Activated CD8-positive, alpha-beta T cell treated with anti-CD3 and anti-CD28 coated beads, Interleukin-2, amount 10 ng/mL, durations not matched to agents 7 days and 5 days (primary cell): ENCODE results near the gene GRM4. TPM values are rescaled to one million over a fixed set of nuclear protein-coding genes. Genes with fewer than 3 reads are reported as not detected.
"Not testable (repeated sequence)": the region's sequence is repeated elsewhere in the genome, so short reads cannot be mapped to it uniquely, and the experiment has no call there.

ENCODE experiments used
- ATAC-seq: fragments of 150-1000 bp; cut with Tn5 transposase; one replicate; pipeline ENCODE4 v1.10.0; 2021; ENCODE audit warnings: moderate library complexity
- CTCF ChIA-PET: fragments of 350-600 bp; sonication (Branson Sonifier 250); formaldehyde crosslinking; loops from one replicate; lab custom pipeline; 2021; ENCODE audit warnings: antibody characterized with exemption; lab: Charles Lee
- POLR2A ChIA-PET: fragments of 350-600 bp; sonication (Branson Sonifier 250); formaldehyde crosslinking; loops from one replicate; lab custom pipeline; 2021; ENCODE audit warnings: antibody characterized with exemption; lab: Charles Lee
- DNase-seq: peaks from one replicate; pipeline ENCODE4 v3.0.0-alpha.2; 2020
- H3K27ac Mint-ChIP-seq: one replicate; pipeline ENCODE4 v1.8.0; 2021; ENCODE audit warnings: mild to moderate bottlenecking, mixed read lengths
- H3K27me3 Mint-ChIP-seq: one replicate; pipeline ENCODE4 v1.8.0; 2021; ENCODE audit warnings: low read depth, mixed read lengths
- H3K36me3 Mint-ChIP-seq: one replicate; pipeline ENCODE4 v1.8.0; 2021; ENCODE audit warnings: low read depth, mixed read lengths
- H3K4me1 Mint-ChIP-seq: one replicate; pipeline ENCODE4 v1.8.0; 2021; ENCODE audit warnings: low read depth, mixed read lengths
- H3K4me3 Mint-ChIP-seq: one replicate; pipeline ENCODE4 v1.8.0; 2021; ENCODE audit warnings: mild to moderate bottlenecking, mixed read lengths
- H3K9me3 Mint-ChIP-seq: one replicate; pipeline ENCODE4 v1.8.0; 2022; ENCODE audit warnings: mixed read lengths; ENCODE audit not compliant: insufficient read depth
- total RNA-seq, 2 experiments: library from RNA; stranded (reverse); gene quantifications; one replicate each; pipeline ENCODE4 v1.2.3, GENCODE V29; 2021

GRM4 gene
- total RNA-seq, 2 experiments from 2014 or later: not detected

GRCh38 chr6:34018961-34019606, 126.8 kb downstream of the GRM4 start:
- POLR2A ChIA-PET: no interaction called here

DNA sequence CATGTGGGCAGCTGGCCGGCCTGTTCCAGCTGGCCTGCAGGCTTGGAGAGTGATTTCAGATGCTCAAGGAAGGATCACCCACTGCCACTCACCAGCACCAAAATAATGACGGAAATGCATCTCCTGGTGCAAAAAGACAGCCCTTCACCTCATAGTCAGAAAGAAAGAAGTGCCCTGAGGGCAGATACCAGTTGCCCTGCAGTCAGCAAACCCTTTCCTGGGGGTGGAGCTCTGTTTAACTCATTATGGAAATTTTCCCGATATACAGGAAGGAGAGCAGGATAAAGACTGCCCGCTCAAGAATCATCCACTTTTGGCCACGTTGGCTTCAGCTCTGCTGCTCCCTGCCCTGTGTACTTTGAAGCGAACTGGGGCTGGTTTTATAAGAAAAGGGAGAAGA, 127.9 kb downstream of the GRM4 start:
- ChIA-PET POLR2A (no interaction called here), CTCF (no interaction called here)
- Mint-ChIP-seq H3K36me3 (no peaks in the 10 kb centered on the region), H3K9me3 (no peaks in the 10 kb centered on the region), H3K4me3 (no peak overlapping the region), H3K27ac (no peak overlapping the region), H3K27me3 (peaks cover 3% of the 10 kb centered on the region), H3K4me1 (no peaks in the 10 kb centered on the region)
- ATAC-seq: no peak
- no peak for DNase-seq

More at GRCh38 chr6:34018961-34019606, 126.8 kb downstream of the GRM4 start:
- no peaks in the 10 kb centered on the region for H3K4me1 Mint-ChIP-seq
- CTCF ChIA-PET: interaction anchor here (1.1 kb wide), 1 partner anchor 247 kb away, joined by 4 read pairs; no protein-coding TSS in a partner anchor
- H3K36me3 Mint-ChIP-seq: no peaks in the 10 kb centered on the region
- ATAC-seq: no peak
- no peak overlapping the region for H3K27ac Mint-ChIP-seq
- no peak overlapping the region for H3K4me3 Mint-ChIP-seq
- no peaks in the 10 kb centered on the region for H3K9me3 Mint-ChIP-seq
- H3K27me3 Mint-ChIP-seq: peaks cover 3% of the 10 kb centered on the region
- no peak for DNase-seq

GRCh38 chr6:34017106-34017805, 128.6 kb downstream of the GRM4 start:
- no peaks in the 10 kb centered on the region for H3K9me3 Mint-ChIP-seq
- DNase-seq (no peak), ATAC-seq (no peak)
- H3K36me3 Mint-ChIP-seq: no peaks in the 10 kb centered on the region
- no peaks in the 10 kb centered on the region for H3K4me1 Mint-ChIP-seq
- no peak overlapping the region for H3K4me3 Mint-ChIP-seq
- CTCF ChIA-PET: no interaction called here
- H3K27ac Mint-ChIP-seq: no peak overlapping the region
- POLR2A ChIA-PET: interaction anchor here (1.2 kb wide), 1 partner anchor 10 kb away, joined by 5 read pairs; no protein-coding TSS in a partner anchor
- peaks cover 3% of the 10 kb centered on the region for H3K27me3 Mint-ChIP-seq

DNA sequence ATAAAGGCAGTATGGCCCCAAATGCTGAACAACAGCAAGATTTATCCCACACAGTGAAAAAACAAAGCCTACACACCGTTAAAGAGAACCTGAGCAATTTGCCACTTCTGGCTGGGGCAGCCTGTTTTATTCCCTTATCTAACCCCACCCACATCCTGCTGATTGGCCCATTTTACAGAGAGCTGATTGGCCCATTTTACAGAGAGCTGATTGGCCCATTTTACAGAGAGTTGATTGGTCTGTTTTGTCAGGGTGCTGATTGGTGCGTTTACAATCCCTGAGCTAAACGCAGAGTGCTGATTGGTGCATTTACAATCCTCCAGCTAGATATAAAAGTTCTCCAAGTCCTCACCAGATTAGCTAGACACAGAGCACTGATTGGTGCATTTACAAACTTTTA, 129.3 kb downstream of the GRM4 start:
- H3K27me3 Mint-ChIP-seq, CTCF ChIA-PET: not testable (repeated sequence)
- POLR2A ChIA-PET: interaction anchor here (1.2 kb wide), 1 partner anchor 11 kb away, joined by 5 read pairs; no protein-coding TSS in a partner anchor

DNA sequence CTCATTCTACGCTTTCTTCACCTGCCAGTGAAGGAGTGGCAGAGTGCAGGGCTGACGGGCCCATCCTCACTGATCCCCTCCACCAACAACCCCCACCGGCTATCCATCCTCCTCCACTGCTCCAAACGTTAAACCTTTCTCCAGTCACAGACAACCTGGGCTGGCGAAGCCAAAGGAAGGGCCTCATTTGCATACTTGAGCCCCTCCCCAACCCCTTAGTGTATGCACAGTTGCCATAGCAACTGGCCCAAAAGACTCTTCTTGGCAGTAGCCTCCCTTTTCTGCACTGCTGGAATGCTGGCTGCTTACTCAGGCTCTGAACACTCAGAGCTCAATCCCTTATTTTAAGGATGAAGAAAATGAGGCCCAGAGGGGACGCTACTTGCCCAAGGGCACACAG, 130.3 kb downstream of the GRM4 start:
- no peaks in the 10 kb centered on the region for H3K9me3 Mint-ChIP-seq
- H3K4me1 Mint-ChIP-seq: no peaks in the 10 kb centered on the region
- POLR2A ChIA-PET: no interaction called here
- CTCF ChIA-PET: no interaction called here
- H3K4me3 Mint-ChIP-seq: no peak overlapping the region
- no peaks in the 10 kb centered on the region for H3K36me3 Mint-ChIP-seq
- ATAC-seq (no peak), DNase-seq (no peak)
- H3K27me3 Mint-ChIP-seq: no peaks in the 10 kb centered on the region
- H3K27ac Mint-ChIP-seq: no peak overlapping the region

More for the DNA sequence above, 129.3 kb downstream of the GRM4 start:
- H3K36me3 Mint-ChIP-seq, DNase-seq, H3K27ac Mint-ChIP-seq, H3K4me1 Mint-ChIP-seq, ATAC-seq, H3K9me3 Mint-ChIP-seq, H3K4me3 Mint-ChIP-seq: not testable (repeated sequence)

DNA sequence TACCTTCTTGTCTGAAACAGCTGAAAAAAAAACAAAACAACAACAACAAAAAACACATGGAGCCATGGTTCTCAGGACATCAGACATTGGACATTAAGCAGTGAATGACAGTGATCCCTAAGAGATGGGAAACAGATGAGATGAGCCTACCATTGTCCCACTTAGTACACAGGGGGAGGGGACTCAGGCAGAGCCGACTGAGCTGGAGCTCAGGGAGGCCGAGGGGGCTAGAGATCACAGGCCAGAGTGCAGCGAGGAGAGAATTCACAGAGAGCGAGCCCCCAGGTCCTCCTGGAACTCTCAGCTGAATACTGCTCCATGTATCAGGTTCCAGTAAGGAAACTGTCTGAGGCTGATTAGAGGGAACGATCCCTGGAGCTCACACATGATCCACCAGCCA, 134.6 kb downstream of the GRM4 start:
- ATAC-seq (no peak), DNase-seq (no peak)
- CTCF ChIA-PET: interaction anchor here (2.7 kb wide), 1 partner anchor 17 kb away, joined by 6 read pairs; no protein-coding TSS in a partner anchor
- Mint-ChIP-seq H3K9me3 (no peaks in the 10 kb centered on the region), H3K27ac (no peak overlapping the region), H3K4me3 (no peak overlapping the region), H3K27me3 (peaks cover 8% of the 10 kb centered on the region), H3K4me1 (no peaks in the 10 kb centered on the region), H3K36me3 (no peaks in the 10 kb centered on the region)
- POLR2A ChIA-PET: no interaction called here

- Mint-ChIP-seq H3K4me1 (no peaks in the 10 kb centered on the region), H3K4me3 (no peak overlapping the region), H3K27ac (no peak overlapping the region), H3K27me3 (peaks cover 15% of the 10 kb centered on the region), H3K9me3 (no peaks in the 10 kb centered on the region), H3K36me3 (no peaks in the 10 kb centered on the region)
- ChIA-PET CTCF (no interaction called here), POLR2A (no interaction called here)
- ATAC-seq (no peak), DNase-seq (no peak)
Measured at GRCh38 chr6:34005901-34006531, 139.9 kb downstream of the GRM4 start.

DNA sequence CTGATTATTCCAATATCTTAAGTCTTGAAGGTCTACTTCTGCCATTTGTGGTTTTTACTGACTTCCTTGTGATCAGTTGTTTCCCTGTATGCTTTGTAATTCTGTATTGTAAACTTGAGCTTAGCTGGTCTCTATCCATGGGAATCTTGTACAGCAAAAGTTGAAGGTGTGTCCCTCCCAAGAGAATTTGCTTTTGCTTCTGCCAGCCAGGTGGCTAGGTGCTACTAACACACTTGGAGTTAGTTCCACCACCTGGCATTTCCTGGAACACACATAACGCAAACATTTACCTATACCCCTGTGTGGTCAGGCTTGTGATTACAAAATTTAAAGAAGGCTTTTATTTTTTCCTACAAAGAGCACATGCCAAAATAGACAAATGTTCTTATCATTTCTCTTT, 141.2 kb downstream of the GRM4 start:
- H3K27me3 Mint-ChIP-seq: peaks cover 13% of the 10 kb centered on the region
- ChIA-PET CTCF (no interaction called here), POLR2A (no interaction called here)
- H3K36me3 Mint-ChIP-seq: no peaks in the 10 kb centered on the region
- DNase-seq (no peak), ATAC-seq (no peak)
- no peaks in the 10 kb centered on the region for H3K4me1 Mint-ChIP-seq
- no peak overlapping the region for H3K27ac Mint-ChIP-seq
- H3K9me3 Mint-ChIP-seq: no peaks in the 10 kb centered on the region
- H3K4me3 Mint-ChIP-seq: no peak overlapping the region

DNA sequence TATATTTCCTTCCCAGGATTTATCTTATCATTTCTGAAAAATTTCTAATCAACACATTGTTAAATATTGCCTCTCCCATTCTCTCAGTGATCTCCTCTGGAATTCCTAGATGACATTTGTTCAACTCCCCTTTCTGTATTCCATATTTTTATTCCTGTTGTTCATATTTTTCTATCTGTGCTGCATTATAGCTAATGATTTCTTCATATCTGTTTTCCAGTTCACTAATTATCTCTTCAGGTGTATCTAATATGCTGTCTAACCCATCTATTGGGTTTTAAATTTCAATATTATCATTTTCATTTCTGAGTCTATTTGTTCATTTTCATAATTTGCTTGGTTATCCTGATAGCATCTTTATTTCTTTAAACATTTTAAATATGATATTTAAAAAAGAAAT, 141.9 kb downstream of the GRM4 start:
- DNase-seq (no peak), ATAC-seq (no peak)
- no peaks in the 10 kb centered on the region for H3K36me3 Mint-ChIP-seq
- no peaks in the 10 kb centered on the region for H3K4me1 Mint-ChIP-seq
- no peak overlapping the region for H3K27ac Mint-ChIP-seq
- ChIA-PET POLR2A (no interaction called here), CTCF (no interaction called here)
- peaks cover 12% of the 10 kb centered on the region for H3K27me3 Mint-ChIP-seq
- H3K9me3 Mint-ChIP-seq: no peaks in the 10 kb centered on the region
- no peak overlapping the region for H3K4me3 Mint-ChIP-seq

- CTCF ChIA-PET: interaction anchor here (1.5 to 1.6 kb wide), 2 partner anchors 10 to 231 kb away, joined by 4 to 6 read pairs; no protein-coding TSS in a partner anchor
- H3K27me3 Mint-ChIP-seq: peaks cover 15% of the 10 kb centered on the region
- H3K27ac Mint-ChIP-seq: no peak overlapping the region
- H3K9me3 Mint-ChIP-seq: no peaks in the 10 kb centered on the region
- H3K4me1 Mint-ChIP-seq: no peaks in the 10 kb centered on the region
- H3K36me3 Mint-ChIP-seq: no peaks in the 10 kb centered on the region
- ATAC-seq (no peak), DNase-seq (no peak)
- POLR2A ChIA-PET: no interaction called here
- no peak overlapping the region for H3K4me3 Mint-ChIP-seq
Measured at GRCh38 chr6:34001706-34002621, 143.9 kb downstream of the GRM4 start.

GRCh38 chr6:34000281-34000680, 145.6 kb downstream of the GRM4 start:
- POLR2A ChIA-PET: no interaction called here
- CTCF ChIA-PET: no interaction called here
- DNase-seq: no peak
- H3K4me3 Mint-ChIP-seq: no peak overlapping the region
- H3K4me1 Mint-ChIP-seq: no peaks in the 10 kb centered on the region
- no peak overlapping the region for H3K27ac Mint-ChIP-seq
- no peaks in the 10 kb centered on the region for H3K36me3 Mint-ChIP-seq
- no peaks in the 10 kb centered on the region for H3K9me3 Mint-ChIP-seq
- peaks cover 10% of the 10 kb centered on the region for H3K27me3 Mint-ChIP-seq
- no peak for ATAC-seq
